Fibroblast of peridontal ligament (primary cell): ENCODE results near the gene QTRT2.

Experiments
- DNase-seq: peaks from one replicate; pipeline ENCODE4 v3.0.0-alpha.2; 2010; ENCODE audit errors: extremely low read depth

The QTRT2 gene

GRCh38 chr3:114078126-114078525 lies 21.6 kb downstream of the QTRT2 start:
- DNase-seq = peak; percentile 81

DNA sequence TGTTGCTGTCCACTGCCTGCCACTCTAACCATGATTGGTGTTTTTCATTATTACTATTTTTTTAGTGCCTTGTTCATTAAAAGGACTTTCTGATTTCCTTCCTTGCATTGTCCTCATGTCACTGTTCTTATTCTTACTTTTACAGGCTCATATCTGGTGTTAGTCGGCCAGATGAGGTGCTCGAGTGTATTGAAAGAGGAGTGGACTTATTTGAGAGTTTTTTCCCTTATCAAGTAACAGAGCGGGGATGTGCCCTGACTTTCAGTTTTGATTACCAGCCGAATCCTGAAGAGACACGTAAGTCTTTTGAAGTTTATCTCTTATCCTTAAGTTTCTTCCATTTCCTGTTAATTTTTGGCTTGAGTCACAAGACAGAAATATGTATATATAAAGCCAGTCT lies 23.2 kb downstream of the QTRT2 start:
- DNase-seq = no peak

GRCh38 chr3:114080201-114080600 lies 23.7 kb downstream of the QTRT2 start:
- no peak for DNase-seq

GRCh38 chr3:114081037-114081436 lies 24.5 kb downstream of the QTRT2 start:
- peak; percentile 29 for DNase-seq

GRCh38 chr3:114083112-114083511 lies 26.6 kb downstream of the QTRT2 start:
- DNase-seq = no peak

GRCh38 chr3:114086356-114086755 lies 29.8 kb downstream of the QTRT2 start:
- DNase-seq = no peak

- no peak for DNase-seq
Observed at GRCh38 chr3:114089675-114090074, 33.1 kb downstream of the QTRT2 start.

DNA sequence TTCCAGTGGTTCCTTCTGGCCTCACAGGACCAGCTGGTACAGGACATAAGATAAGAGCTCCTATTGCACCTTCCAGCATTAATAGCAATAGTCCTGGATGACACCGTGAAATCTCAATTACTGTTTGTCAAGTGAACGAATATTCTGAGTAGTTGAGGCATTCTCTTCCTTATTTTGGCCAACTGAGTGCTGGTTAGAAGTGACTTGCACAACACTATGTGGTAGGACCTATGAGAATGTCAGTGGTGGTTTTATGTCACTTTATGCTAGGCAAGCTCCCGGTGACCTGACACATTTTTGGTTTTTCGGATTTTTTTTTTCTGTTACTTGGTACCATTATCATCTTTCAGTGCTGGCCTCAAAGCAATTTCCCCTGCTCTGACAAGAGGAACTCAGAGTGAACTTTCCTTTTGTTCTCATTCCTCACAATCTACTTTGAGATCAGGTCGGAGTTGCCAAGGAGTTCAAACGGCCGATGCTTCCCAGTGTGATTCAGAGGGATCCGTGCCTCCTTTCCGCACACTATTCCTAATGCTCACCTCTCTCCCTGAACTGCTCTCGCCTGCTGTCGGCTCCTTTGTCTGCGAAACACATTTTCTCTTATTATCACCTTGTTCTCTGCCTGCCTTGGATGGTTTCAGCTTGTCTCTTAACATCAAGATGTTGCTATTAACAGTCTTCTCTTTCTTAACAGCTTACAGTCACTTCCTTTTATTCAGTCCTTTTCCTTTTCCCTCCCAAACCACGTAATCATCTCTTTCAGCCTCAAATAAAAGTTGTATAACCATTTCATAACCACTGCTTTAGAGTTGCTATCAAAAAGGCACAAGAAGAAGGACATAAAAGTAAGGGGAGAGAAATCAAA lies 35.8 kb downstream of the QTRT2 start:
- DNase-seq = peak; percentile 8

DNA sequence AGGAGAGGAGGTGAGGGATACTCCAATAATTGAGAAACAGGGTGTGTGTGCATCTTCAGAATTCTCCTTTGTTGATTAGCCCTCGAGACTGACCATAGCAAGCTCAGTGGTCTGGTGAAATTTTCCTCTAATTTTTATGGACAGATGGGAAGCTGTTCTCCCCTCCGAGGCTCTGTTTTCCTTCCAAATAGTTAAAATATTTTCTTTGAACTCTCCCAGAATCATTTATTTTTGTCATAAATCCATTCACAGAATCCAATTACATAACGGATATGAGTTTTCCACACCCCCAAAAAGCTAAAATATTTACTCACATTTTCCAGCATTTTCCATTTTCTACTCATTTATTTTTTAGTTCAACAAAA lies 36.5 kb downstream of the QTRT2 start:
- no peak for DNase-seq

GRCh38 chr3:114093596-114093995 lies 37.1 kb downstream of the QTRT2 start:
- DNase-seq = peak; percentile 73

DNA sequence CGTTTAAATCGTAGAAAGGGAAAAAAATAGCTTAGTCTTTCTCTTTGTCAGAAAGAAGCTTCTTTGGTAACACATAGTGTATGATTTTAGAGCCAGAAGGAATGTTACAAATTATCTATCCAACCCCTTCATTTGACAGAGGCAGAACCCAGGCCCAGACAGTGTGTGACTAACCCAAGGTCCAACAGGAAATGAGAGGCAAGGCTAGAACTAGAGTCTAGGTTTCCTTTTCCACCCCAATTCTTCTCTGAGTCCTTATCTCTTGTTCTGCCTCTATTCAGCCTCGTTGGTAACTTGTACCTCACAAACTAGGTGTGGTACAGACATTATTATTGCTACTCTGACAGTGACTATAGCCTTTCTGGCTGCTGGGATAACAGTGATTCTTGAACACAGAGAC lies 39.3 kb downstream of the QTRT2 start:
- DNase-seq = no peak

DNA sequence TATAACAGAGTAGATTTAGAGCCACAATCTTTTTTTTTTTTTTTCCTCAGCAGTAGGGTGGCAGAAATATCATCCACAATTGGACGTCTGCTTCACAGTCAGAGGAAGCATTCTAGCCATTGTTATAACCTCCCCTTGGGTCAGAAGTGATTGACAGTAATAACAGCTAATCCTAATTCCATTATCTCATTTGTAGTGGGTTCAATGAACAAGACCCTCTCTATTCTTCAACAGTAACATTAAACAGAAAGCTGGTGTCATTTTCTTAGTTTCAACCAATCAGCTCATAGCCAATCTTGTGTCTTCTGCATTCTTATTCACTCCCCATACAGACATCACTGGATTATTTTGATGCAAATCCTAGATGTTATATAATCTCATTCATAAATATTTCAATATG lies 44.6 kb downstream of the QTRT2 start:
- DNase-seq = no peak

GRCh38 chr3:114103181-114103580 lies 46.6 kb downstream of the QTRT2 start:
- DNase-seq = no peak

DNA sequence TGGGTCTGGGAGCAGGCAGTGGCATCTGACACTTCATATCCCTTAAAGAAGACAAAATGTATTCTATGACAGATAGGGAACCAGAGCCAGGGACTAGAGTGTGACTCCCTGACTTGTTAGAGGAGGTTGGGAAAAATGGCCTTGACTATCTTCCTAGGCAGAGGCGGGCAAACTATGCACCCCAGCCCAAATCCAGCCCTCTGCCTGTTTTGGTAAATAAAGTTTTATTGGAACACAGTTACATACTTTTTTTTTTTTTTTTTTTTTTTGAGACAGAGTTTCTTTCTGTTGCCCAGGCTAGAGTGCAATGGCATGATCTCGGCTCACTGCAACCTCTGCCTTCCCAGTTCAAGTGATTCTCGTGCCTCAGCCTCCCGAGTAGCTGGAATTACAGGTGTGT lies 47.3 kb downstream of the QTRT2 start:
- no peak for DNase-seq

DNA sequence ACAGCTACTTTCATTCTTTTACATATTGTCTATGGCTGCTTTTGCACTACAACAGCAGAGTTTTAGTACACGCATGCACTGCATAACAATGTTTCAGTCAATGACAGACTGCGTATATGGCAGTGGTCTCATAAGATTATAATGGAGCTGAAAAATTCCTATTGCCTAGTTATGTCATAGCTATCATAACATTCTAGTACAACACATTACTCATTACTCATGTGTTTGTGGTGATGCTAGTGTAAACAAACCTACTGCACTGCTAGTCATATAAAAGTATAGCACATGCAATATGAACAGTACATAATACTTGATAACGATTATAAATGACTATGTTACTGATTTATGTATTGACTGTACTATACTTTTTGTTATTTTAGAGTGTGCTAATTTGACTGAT lies 47.9 kb downstream of the QTRT2 start:
- DNase-seq = no peak

DNA sequence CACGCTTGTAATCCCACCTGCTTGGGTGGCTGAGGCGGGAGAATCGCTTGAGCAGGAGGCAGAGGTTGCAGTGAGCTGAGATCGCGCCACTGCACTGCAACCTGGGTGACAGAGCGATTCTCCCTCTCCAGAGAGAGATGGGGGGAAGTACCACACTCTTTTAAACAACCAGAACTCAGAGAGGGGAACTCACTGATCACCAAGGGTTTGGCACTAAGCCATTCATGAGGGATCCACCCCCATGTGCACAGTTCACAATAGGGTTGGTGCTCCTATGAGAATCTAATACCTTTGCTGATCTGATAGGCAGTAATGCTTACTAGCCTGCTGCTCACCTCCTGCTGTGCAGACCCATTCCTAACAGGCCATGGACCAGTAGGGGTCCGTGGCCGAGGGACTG lies 51.6 kb downstream of the QTRT2 start:
- no peak for DNase-seq

- DNase-seq = no peak
Observed at GRCh38 chr3:114110439-114110838, 53.9 kb downstream of the QTRT2 start.

DNA sequence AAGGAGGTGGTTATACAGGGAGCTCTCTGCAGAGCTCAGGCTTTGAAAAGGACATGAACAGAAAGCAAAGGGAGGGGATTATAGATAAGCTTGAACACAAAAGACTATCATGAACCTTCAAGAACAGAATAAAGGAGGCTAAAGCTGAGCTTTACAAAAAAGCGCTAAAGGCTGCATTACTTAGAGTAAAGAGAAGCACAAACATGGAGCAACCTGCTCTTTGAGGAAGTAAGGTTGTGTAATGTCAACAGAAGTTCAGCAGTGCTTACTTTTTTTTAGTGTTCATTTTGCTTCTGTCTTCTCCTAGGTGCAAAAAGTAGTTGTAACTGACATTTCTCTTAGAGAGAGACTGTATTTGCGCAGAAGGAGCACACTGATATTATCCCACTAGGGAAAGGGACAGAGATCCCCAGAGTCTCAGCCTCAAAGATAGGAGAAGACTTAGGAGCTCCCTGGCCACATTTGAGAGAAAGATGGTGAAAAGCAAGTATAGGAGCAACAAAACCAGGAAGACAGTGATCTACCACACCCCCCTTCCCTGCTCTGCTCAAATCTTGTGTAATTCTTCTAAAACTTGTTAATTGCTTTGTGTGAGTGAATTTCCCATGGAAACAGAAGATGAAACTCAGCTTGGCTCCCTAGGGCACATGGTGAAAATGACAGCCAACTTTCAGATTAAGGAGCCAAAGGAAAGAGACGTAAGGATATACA lies 54.7 kb downstream of the QTRT2 start:
- DNase-seq = no peak

DNA sequence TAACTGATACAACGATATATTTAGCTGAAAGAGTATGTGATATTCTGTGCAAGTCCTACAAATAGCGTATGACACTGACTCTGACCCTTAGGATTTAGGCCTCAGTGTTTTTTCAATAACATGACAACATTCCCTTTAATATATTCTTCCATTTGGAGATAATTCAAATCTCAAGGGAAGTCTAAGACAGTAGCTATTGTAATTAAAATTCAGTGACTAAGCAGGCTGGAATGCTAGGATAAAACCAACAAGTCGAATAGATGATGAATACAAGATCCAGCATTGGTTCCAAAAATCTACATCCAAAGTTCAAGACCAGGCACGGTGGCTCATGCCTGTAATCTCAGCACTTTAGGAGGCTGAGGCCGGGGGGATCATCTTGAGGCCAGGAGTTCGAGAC lies 56.2 kb downstream of the QTRT2 start:
- no peak for DNase-seq

GRCh38 chr3:114114719-114115118 lies 58.2 kb downstream of the QTRT2 start:
- no peak for DNase-seq

DNA sequence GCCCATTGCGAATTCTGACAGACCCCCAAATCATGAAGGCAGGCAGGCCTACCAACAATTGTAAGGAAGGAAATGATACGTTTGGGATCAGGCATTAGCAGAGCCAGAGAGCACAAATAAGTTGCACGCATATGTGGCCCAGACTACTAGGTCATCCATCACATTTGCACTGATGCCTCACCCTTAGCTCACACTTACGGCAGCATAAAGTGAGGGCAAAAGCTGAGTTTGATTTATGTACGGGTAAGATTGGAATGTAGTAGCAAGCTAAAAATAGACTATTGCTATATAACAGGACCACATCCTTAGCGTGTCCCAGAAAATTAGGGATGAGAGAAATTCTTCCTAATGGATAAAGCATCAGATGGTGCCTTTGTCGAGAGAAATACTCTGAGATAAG lies 58.6 kb downstream of the QTRT2 start:
- no peak for DNase-seq

DNA sequence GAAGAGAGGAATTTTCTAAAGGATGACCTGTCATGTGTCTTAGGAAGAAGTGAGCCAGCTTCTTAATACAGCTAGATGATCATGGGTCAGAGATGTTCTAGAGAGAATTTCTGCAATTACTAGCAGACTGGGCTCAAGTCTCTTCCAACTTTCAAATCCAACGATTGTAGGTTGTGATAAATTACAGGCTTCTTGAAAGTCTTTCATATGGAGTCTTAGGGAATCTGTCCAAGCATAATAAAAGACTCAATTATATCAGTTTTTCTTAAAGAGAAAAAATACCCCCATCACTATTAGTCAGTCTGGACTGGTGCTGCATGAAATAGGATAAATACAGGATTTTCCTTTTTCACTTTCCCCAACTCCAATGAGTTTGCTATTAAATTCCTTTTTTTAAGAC lies 63.2 kb downstream of the QTRT2 start:
- no peak for DNase-seq

- DNase-seq = no peak
Observed at GRCh38 chr3:114120211-114120610, 63.7 kb downstream of the QTRT2 start.
